Measurements from ENCODE around the gene RSU1.
A peak's percentile ranks its signal among the peaks of the same experiment; 100 is the strongest.

RSU1 gene

DNA sequence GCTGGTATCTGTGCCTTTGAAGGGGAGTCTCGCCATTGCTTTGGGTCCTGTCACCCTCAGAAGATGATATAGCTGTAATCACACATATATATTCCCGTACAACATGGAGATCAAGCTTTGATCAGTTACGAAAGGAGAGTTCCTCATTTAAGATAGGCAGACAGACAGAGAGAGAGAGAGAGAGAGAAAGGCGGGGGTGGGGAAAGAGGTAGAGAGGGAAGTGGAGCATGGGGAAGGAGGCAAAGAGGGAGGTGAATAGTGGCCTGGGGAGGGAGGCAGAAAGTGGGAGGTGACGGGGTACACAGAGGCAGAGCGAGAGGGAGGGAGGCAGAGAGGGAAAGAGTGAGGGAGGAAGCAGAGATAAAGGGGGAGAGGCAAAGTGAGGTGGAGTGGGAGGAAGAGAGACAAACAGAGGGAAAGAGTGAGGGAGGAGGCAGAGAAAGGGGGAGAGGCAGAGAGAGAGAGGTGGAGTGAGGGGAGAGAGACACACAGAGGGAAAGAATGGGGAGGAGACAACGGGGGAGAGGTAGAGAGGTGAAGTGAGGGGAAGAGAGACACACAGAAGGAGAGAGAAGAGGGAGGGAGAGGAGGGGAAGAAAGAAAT, 250.9 kb downstream of the RSU1 start:
- H3K4me3 ChIP-seq (ENCODE audit: low read depth, low read length), result no peak overlapping the region; the same call in 1 of the 2 replicates
- TF ChIP-seq, protein P1, sequence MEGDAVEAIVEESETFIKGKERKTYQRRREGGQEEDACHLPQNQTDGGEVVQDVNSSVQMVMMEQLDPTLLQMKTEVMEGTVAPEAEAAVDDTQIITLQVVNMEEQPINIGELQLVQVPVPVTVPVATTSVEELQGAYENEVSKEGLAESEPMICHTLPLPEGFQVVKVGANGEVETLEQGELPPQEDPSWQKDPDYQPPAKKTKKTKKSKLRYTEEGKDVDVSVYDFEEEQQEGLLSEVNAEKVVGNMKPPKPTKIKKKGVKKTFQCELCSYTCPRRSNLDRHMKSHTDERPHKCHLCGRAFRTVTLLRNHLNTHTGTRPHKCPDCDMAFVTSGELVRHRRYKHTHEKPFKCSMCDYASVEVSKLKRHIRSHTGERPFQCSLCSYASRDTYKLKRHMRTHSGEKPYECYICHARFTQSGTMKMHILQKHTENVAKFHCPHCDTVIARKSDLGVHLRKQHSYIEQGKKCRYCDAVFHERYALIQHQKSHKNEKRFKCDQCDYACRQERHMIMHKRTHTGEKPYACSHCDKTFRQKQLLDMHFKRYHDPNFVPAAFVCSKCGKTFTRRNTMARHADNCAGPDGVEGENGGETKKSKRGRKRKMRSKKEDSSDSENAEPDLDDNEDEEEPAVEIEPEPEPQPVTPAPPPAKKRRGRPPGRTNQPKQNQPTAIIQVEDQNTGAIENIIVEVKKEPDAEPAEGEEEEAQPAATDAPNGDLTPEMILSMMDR (IDR thresholded peaks at IDR 0.05; ENCODE audit: insufficient read depth, low read depth, low read length, missing control alignments), result no peak
- no peak for DNase-seq (ENCODE audit: low read depth)

DNA sequence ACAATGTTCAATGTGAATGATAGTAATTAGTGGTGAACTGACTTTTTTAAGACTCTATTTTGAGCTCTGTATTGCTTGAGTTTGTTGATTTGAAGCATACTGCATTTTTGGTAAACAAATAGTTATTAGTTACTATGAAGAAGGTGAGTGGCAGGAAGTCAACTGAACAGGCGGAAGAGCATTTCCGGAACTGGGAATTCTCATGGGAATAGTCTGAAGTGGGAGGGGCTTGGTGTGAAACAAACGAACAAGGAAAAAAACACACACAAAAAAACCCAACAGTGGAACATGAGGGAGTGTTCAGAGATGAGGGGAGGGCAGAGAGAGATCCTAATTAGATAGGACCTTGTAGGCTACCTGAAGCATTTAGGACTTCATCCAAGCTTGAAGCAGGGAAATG, 251.6 kb downstream of the RSU1 start:
- no peak for DNase-seq (ENCODE audit: low read depth)
- H3K4me3 ChIP-seq (ENCODE audit: low read depth, low read length), result no peak overlapping the region
- TF ChIP-seq, protein P1 (IDR thresholded peaks at IDR 0.05; ENCODE audit: insufficient read depth, low read depth, low read length, missing control alignments), result no peak

DNA sequence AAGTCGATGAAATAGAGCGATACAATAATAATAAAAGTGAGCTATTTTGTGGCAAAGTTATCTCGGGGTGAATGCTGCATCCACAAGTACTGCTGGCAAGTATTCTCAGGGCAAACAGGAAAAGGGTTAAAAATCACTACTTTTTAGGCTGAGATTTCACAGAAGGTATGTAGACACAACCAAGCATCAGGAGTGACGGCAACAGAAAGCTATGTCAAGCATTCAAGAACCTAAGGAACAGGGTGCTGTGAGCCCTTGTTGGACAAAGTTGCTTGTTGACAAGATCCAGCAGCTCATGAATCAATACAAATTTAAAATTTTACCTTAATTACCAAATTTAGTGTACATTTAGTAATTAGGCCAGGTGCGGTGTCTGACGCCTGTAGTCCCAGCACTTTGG, 254.3 kb downstream of the RSU1 start:
- no peak overlapping the region for H3K4me3 ChIP-seq (ENCODE audit: low read depth, low read length)

DNA sequence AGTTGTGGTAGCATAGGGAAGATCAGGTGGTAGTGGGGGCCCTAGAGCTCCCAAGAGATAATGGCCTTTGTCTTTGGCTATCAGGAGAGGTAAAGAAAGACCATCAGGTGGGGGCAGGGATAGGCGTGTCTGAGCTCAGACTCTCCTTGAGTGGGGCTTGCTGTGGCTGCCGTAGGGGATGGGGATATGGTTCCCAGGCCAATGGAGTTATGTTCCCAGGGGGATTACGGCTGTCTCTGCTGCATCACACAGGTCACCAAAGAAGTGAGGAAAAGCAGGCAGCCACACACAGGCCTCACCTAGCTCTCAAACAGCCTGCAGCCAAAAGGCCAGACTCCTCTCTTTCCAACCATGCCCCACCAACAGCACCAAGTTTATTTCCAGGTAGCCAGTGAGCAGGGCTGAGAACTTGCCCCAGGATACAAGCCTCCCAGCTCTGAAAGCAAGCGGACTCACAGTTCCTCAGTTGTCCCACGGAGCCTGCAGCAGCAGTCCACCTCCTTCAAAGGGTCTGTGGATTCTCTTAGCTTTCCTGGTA, 257.9 kb downstream of the RSU1 start:
- TF ChIP-seq, protein P1 (IDR thresholded peaks at IDR 0.05; ENCODE audit: insufficient read depth, low read depth, low read length, missing control alignments), result no peak
- DNase-seq (ENCODE audit: low read depth), result no peak
- H3K4me3 ChIP-seq (ENCODE audit: low read depth, low read length), result no peak overlapping the region

More for the DNA sequence above, 254.3 kb downstream of the RSU1 start:
- TF ChIP-seq, protein P1 (IDR thresholded peaks at IDR 0.05; ENCODE audit: insufficient read depth, low read depth, low read length, missing control alignments), result no peak
- DNase-seq (ENCODE audit: low read depth), result no peak

DNA sequence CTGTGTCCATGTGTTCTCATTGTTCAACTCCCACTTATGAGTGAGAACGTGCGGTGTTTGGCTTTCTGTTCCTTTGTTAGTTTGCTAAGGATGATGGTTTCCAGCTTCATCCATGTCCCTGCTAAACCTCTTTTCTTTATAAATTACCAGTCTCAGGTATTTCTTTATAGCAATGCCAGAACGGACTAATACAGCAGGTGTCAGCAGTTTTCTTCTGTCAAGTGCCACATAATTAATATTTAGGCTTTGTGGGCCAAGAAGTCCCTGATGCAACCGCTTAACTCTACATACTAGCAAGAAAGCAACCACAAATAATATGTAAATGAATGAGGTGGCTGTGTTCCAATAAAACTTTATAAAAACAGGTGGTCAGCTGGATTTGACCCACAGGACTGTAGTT, 269.3 kb downstream of the RSU1 start:
- DNase-seq (ENCODE audit: low read depth), result no peak
- TF ChIP-seq, protein P1 (IDR thresholded peaks at IDR 0.05; ENCODE audit: insufficient read depth, low read depth, low read length, missing control alignments), result no peak
- H3K4me3 ChIP-seq (ENCODE audit: low read depth, low read length), result no peak overlapping the region

DNA sequence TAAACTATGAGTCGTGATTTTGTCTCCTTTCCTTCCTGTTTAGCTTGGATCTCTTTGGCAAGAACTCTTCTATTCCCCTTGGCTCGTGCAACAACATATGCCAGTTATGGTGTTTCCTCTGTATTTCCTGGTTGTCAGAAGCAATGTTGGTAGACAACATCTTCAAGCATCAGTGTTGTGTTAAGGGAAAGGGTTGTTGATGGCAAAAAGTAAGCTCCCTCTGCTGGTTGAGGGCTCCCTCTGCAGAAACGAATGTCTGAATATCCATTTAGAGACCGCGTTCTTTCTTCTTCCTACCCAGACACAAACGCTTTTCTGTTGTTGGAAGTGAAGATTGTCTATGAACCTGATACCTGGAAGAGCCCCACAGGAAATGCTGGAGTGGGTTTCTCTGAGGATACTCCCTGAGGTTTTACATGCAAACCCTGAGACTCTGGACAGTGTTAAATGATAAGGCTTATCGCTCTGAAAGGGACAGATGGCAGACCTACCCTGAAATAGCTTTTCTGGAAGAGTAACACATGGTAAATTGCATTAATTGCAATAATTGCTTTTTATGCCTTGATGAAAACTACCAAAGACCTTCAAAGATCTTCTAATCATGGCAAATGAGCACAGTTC, 272.0 kb downstream of the RSU1 start:
- no peak overlapping the region for H3K4me3 ChIP-seq (ENCODE audit: low read depth, low read length)
- TF ChIP-seq, protein P1 (IDR thresholded peaks at IDR 0.05; ENCODE audit: insufficient read depth, low read depth, low read length, missing control alignments), result peak; percentile 68
- peak; percentile 49 for DNase-seq (ENCODE audit: low read depth)
